GM19324 (cell line): ENCODE measurements around the gene SPSB2.

ENCODE experiments used
- ATAC-seq: cut with Tn5 transposase; IDR thresholded peaks from one replicate; pipeline ENCODE4 v1.9.1; 2021; ENCODE audit warnings: mild to moderate bottlenecking, moderate library complexity; ENCODE audit not compliant: unreplicated experiment, low FRiP score

The SPSB2 gene

DNA sequence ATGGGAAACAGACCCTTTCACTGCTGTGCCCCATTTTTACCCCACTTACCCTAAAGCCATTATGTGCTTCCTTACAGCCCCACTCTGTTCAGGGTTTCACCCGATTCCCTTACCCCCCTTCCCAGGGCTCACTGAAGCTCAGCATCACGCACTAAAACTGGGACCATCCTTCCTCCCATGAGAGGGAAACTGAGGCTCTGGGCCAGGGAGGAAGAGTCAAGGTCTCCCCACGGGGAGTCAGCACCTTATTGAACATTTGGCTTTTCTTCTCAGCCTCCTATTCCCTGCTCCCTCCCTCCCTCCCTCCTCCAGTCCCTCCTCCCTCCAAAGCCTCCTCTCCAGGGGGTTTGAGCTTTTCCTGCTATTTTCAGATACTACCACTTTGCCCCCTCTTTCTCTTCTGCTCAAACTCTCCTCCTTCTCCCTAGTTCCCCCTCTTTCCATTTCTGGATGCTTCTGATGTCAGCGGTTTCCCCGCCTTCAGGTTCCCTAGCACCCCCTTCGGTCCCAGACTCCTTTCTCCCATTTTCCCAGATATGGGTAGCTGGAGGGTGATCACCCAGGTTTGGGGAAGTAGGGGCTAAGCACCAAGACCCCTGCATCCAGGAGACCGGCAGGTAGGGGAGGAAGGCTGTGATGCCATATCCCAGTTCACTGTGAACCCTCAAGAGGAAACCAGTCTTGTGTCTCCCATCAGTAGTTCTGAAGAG is 50.5 kb downstream of the SPSB2 start:
- ATAC-seq = no peak

DNA sequence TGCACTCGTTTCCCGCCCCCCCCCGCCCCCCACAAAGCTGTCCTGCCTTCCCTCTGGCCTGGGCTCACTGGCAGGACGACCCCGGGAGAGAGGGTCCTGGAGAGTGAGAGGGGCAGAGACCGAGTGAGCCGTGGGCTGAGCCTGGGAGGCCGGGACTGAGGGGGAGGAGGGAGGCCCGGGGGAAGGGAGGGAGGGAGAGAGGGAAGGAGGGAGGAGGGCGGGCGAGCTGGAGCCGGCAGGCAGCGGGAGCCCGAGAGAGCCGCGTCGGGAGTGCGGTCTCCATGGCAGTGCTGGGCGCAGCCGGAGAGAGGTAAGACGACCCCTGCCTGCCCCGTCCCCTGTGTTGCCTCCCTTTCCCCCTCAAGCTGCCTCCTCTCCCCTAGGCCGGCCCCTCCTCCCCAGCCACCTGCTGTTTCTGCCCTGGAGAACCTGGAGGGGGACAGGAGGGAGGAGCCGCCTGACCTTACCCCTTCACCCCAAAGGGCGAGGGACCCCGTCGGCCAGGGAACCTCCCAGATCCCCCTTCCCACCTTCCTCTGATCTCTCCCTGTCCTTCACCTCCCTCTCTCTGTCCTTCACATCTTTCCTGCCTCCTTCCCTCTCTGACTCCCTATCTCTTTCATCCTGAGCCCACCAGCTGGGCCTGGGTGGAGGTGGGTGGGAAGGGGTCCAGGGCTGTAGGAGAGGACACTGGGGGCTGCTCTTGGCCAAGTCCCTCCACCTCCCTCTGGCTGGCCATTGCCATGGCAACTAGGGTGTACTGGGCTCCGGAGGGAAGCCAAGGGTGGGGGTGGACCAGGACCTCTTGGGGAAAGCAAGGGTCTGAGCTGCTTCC is 51.3 kb downstream of the SPSB2 start, which contains the start of gene GPR162:
GPR162 (plus strand) TSS at position 231 of the 835 bp plus-strand sequence. CDS start 2,078 bp downstream, outside the sequence.
- ATAC-seq = no peak
